ENCODE results near the gene DLG2.

DLG2 gene

GRCh38 chr11:83970061-83970671 lies 1657.0 kb downstream of the DLG2 start:
- in situ Hi-C loops (cut with MboI; ENCODE audit: low sequenced_read_pairs, unreplicated experiment) = no loop called here
- no peak for TF ChIP-seq CTCF (IDR thresholded peaks at IDR 0.05; ENCODE audit: borderline replicate concordance, control extremely low read depth, extremely low read depth, insufficient read depth, missing control alignments)
- no peak for DNase-seq (ENCODE audit: low spot score)

- in situ Hi-C loops (cut with MboI; ENCODE audit: low sequenced_read_pairs, unreplicated experiment) = no loop called here
- DNase-seq (ENCODE audit: low spot score) = no peak
- TF ChIP-seq CTCF (IDR thresholded peaks at IDR 0.05; ENCODE audit: borderline replicate concordance, control extremely low read depth, extremely low read depth, insufficient read depth, missing control alignments) = no peak
These were observed 1669.9 kb downstream of the DLG2 start for GRCh38 chr11:83957038-83957900.

GRCh38 chr11:83956119-83956697 lies 1670.9 kb downstream of the DLG2 start:
- in situ Hi-C loops (cut with MboI; ENCODE audit: low sequenced_read_pairs, unreplicated experiment) = no loop called here
- DNase-seq (ENCODE audit: low spot score) = no peak
- TF ChIP-seq CTCF (IDR thresholded peaks at IDR 0.05; ENCODE audit: borderline replicate concordance, control extremely low read depth, extremely low read depth, insufficient read depth, missing control alignments) = no peak

GRCh38 chr11:83954780-83955179 lies 1672.4 kb downstream of the DLG2 start:
- DNase-seq (ENCODE audit: low spot score) = no peak
- in situ Hi-C loops (cut with MboI; ENCODE audit: low sequenced_read_pairs, unreplicated experiment) = no loop called here
- no peak for TF ChIP-seq CTCF (IDR thresholded peaks at IDR 0.05; ENCODE audit: borderline replicate concordance, control extremely low read depth, extremely low read depth, insufficient read depth, missing control alignments)

GRCh38 chr11:83951521-83951920 lies 1675.6 kb downstream of the DLG2 start:
- no peak for DNase-seq (ENCODE audit: low spot score)
- in situ Hi-C loops (cut with MboI; ENCODE audit: low sequenced_read_pairs, unreplicated experiment) = no loop called here
- no peak for TF ChIP-seq CTCF (IDR thresholded peaks at IDR 0.05; ENCODE audit: borderline replicate concordance, control extremely low read depth, extremely low read depth, insufficient read depth, missing control alignments)

- no peak for TF ChIP-seq CTCF (IDR thresholded peaks at IDR 0.05; ENCODE audit: borderline replicate concordance, control extremely low read depth, extremely low read depth, insufficient read depth, missing control alignments)
- in situ Hi-C loops (cut with MboI; ENCODE audit: low sequenced_read_pairs, unreplicated experiment) = no loop called here
- DNase-seq (ENCODE audit: low spot score) = no peak
These were observed 1678.9 kb downstream of the DLG2 start for GRCh38 chr11:83948200-83948599.
